Astrocyte of the spinal cord (primary cell): Measurements from ENCODE around the gene IQSEC3.

Source experiments
- DNase-seq: peaks from one replicate; pipeline ENCODE4 v3.0.0; 2011; ENCODE audit warnings: low read depth, low spot score
- H3K4me3 ChIP-seq: 2 replicates; pipeline ENCODE4 v1.5.1; 2011; ENCODE audit warnings: low read depth, mild to moderate bottlenecking, low read length, moderate library complexity
- CTCF ChIP-seq: IDR thresholded peaks from 2 replicates; pipeline ENCODE4 v1.5.1; 2012; ENCODE audit warnings: low read depth, mild to moderate bottlenecking, low read length, inconsistent platforms
- in situ Hi-C: cut with HindIII; loops from 2 replicates; pipeline ENCODE4 v1.10.0; 2017; ENCODE audit warnings: low sequenced_read_pairs

Gene IQSEC3

GRCh38 chr12:190881-191280 is 124.3 kb downstream of the IQSEC3 start:
- no peak for DNase-seq
- in situ Hi-C loops = no loop called here
- no peak for TF ChIP-seq CTCF
- no peak overlapping the region for H3K4me3 ChIP-seq

DNA sequence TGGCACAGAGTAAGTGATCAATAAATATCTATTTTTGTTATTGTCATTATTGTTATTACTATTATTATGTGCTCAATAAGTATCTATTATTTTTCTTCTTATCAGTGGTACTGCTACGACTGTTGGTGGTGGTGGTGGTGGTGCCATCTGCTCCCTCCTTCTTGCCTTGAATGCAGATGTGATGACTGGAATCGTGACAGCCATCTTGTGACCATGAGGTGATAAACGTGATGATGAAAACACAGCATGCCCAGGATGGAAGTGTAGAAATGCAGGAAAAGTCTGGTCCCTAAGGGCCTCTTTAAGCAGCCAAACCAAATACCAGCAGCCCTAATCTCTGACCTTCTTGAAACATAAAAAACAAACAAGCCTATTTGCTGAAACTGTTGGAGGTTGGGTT is 125.0 kb downstream of the IQSEC3 start:
- DNase-seq = no peak
- no peak for TF ChIP-seq CTCF
- H3K4me3 ChIP-seq = no peak overlapping the region
- in situ Hi-C loops = no loop called here

DNA sequence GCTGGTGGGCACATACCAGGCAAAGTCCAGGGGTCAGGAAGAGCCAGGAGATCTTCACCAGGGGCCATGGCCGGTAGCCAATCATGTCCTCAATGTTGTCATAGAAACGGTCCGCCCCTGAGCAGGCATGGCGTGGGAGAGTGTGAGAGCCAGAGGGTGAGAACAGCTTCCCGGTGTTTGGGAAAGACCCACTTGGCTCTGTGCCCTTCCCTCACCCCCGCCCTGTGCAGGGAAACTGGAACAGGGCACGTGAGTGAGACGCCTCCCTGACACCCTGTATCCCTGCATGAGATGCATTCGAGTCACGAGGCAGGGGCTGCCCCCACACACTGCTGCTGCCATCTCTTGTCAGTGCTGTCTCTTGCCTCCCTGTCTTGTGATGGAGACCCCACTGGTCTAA is 126.7 kb downstream of the IQSEC3 start:
- TF ChIP-seq CTCF = no peak
- no peak overlapping the region for H3K4me3 ChIP-seq
- DNase-seq = no peak
- in situ Hi-C loops = no loop called here

- in situ Hi-C loops = no loop called here
- no peak for TF ChIP-seq CTCF
- no peak for DNase-seq
- no peak overlapping the region for H3K4me3 ChIP-seq
Measured at GRCh38 chr12:194276-194675, 127.7 kb downstream of the IQSEC3 start.

- no peak for TF ChIP-seq CTCF
- in situ Hi-C loops = no loop called here
Measured at GRCh38 chr12:195156-195555, 128.6 kb downstream of the IQSEC3 start.

DNA sequence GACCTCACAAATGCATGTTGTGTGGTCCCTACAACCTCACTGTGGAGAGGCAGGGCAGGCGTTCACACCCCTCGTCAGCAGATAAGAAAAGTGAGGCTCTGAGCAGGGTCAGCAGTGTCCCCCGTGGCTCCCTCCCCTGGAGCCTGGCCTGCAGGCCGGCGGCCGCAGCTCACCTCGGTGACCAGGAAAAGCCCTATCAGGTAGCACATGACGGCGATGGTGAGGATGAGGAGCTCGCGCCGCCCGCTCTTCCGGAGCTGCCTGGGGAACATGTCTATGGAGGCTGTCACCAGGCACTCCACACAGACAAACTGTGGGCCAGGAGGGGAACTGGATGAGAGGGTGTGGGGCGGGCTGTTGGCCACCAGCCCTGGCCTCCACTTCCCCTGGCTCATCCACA is 129.4 kb downstream of the IQSEC3 start:
- no peak overlapping the region for H3K4me3 ChIP-seq
- DNase-seq = no peak
- TF ChIP-seq CTCF = no peak
- in situ Hi-C loops = no loop called here

More at GRCh38 chr12:195156-195555, 128.6 kb downstream of the IQSEC3 start:
- no peak overlapping the region for H3K4me3 ChIP-seq
- DNase-seq = no peak

GRCh38 chr12:196436-196835 is 129.9 kb downstream of the IQSEC3 start:
- H3K4me3 ChIP-seq = no peak overlapping the region
- no peak for DNase-seq
- no peak for TF ChIP-seq CTCF
- in situ Hi-C loops = no loop called here
